CD4-positive, CD25-positive, alpha-beta regulatory T cell (primary cell): ENCODE results near the gene GPR89A. TPM values are rescaled to one million over a fixed set of nuclear protein-coding genes. Genes with fewer than 3 reads are reported as not detected.
"Not testable (repeated sequence)": the region's sequence is repeated elsewhere in the genome, so short reads cannot be mapped to it uniquely, and the experiment has no call there.

Experiments
- ATAC-seq, 2 donors: fragments of 150-1000 bp; cut with Tn5 transposase; one replicate each; pipeline ENCODE4 v1.10.0; 2021; ENCODE audit warnings: low read depth in 2 of 2, moderate number of reproducible peaks in 2 of 2, moderate library complexity in 1 of 2
- DNase-seq, 3 donors: peaks; one replicate each; pipeline versions ENCODE4 v3.0.0 to v3.0.0-alpha.2; 2012 to 2022; ENCODE audit warnings: mixed read lengths in 1 of 3
- H3K27ac ChIP-seq: one replicate; pipeline ENCODE4 v1.7.0; 2013; ENCODE audit warnings: mild to moderate bottlenecking, low read length; ENCODE audit not compliant: insufficient read depth, poor library complexity, severe bottlenecking
- H3K27me3 ChIP-seq: one replicate; pipeline ENCODE4 v1.7.0; 2013; ENCODE audit warnings: low read length; ENCODE audit not compliant: control insufficient read depth, insufficient read depth
- H3K36me3 ChIP-seq: one replicate; pipeline ENCODE4 v1.7.0; 2013; ENCODE audit warnings: mild to moderate bottlenecking, low read length, moderate library complexity; ENCODE audit not compliant: control insufficient read depth, insufficient read depth
- H3K4me1 ChIP-seq: 2 replicates; pipeline ENCODE4 v1.7.0; 2013; ENCODE audit warnings: mild to moderate bottlenecking, low read length; ENCODE audit not compliant: insufficient read depth, control insufficient read depth, poor library complexity, severe bottlenecking
- H3K4me3 ChIP-seq: one replicate; pipeline ENCODE4 v1.7.0; 2013; ENCODE audit warnings: low read depth, mild to moderate bottlenecking, low read length, moderate library complexity
- H3K9me3 ChIP-seq, 2 experiments: 1 replicate in 1 of 2; 2 replicates in 1 of 2; pipeline ENCODE4 v1.7.0; 2013; ENCODE audit warnings: low read length in 2 of 2, mild to moderate bottlenecking in 1 of 2, moderate library complexity in 1 of 2; ENCODE audit not compliant: control insufficient read depth in 2 of 2
- H3K27ac Mint-ChIP-seq, 3 donors: one replicate each; pipeline ENCODE4 v1.8.0; 2020 to 2022; ENCODE audit warnings: mild to moderate bottlenecking in 3 of 3, mixed read lengths in 3 of 3, moderate library complexity in 2 of 3
- H3K27me3 Mint-ChIP-seq: one replicate; pipeline ENCODE4 v1.8.0; 2022; ENCODE audit warnings: mild to moderate bottlenecking, mixed read lengths
- H3K36me3 Mint-ChIP-seq: one replicate; pipeline ENCODE4 v1.8.0; 2020; ENCODE audit warnings: mixed read lengths
- H3K4me1 Mint-ChIP-seq, 4 donors: one replicate each; pipeline ENCODE4 v1.8.0; 2020 to 2022; ENCODE audit warnings: mixed read lengths in 4 of 4, mild to moderate bottlenecking in 1 of 4
- H3K4me3 Mint-ChIP-seq, 4 donors: one replicate each; pipeline ENCODE4 v1.8.0; 2020 to 2022; ENCODE audit warnings: mild to moderate bottlenecking in 4 of 4, mixed read lengths in 4 of 4, moderate library complexity in 3 of 4
- H3K9me3 Mint-ChIP-seq, 7 donors: one replicate each; pipeline ENCODE4 v1.8.0; 2020 to 2022; ENCODE audit warnings: mixed read lengths in 7 of 7, mild to moderate bottlenecking in 3 of 7, moderate library complexity in 2 of 7
- polyA plus RNA-seq, 4 donors: library from polyadenylated mRNA; unstranded; fragments of 300-500 nt; fragmentation: Illumina TruSeq; gene quantifications; one replicate each; pipeline ENCODE4 v1.2.3, GENCODE V29; 2021
- total RNA-seq: library from RNA; stranded (reverse); gene quantifications from one replicate; pipeline ENCODE4 v1.2.3, GENCODE V29; 2022

Gene GPR89A
- total and polyA plus RNA-seq, 5 donors from 2014 or later, result 21.9 to 39.0 (median 27.0) TPM

DNA sequence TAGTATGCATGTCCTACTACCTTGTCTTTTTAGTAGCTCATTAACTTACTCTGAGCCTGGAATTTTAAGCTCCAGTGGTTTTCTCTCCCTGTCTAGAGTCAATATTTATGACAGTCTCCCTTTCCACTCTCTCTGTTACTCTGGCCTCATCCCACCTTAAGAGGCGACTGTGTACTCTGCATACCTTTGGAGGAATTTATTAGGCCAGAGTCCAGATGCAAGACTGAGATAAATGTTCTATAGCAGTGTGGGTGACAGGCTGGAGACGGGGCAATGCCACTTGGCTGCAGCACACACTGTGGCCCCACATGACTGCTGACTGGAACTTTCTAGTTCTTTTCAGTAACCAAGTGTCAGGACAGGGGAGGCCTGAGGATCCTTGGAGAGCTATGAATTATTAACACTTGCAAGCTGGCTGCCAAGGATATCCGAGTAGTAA is 103.4 kb downstream of the GPR89A start:
- H3K4me1 ChIP-seq, result no peaks in the 10 kb centered on the region
- H3K27ac Mint-ChIP-seq, result no peak overlapping the region
- no peaks in the 10 kb centered on the region for H3K4me1 Mint-ChIP-seq

DNA sequence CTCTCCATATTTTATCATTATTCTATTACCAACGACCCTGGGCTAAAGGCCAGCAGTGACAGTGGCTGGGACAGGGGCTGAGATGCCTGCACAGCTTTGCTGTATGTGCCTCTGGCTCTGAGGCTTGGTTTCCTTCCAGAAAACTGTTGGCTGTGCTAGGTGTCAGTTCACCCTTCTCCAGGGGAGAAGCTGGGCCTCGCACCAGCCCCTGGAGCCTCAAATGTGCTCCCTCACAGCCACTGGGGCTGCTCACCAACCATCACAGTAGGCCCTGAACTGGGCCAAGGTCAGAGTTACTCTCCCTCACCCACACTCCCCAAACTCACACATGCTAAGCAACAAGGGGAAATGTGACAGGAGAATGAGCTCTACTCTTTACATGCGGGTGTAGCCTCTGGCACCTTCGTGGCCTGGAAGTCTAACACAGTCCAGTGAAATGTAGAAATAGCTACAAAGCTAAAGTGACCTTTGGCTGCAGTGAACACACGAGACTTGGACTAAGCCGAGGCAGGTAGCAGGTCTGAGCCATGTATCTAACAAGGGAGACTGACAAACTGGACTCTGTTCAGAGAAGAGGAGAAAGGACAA is 106.8 kb downstream of the GPR89A start:
- Mint-ChIP-seq H3K4me3 (no peak overlapping the region), H3K9me3 (peaks cover 0 to 5% (median 0%) of the 10 kb centered on the region in 7 donors), H3K27ac (no peak overlapping the region), H3K36me3 (no peaks in the 10 kb centered on the region), H3K4me1 (peaks cover 0 to 9% (median 3%) of the 10 kb centered on the region in 4 donors), H3K27me3 (peaks cover 7% of the 10 kb centered on the region)
- H3K4me1 ChIP-seq, result no peaks in the 10 kb centered on the region
- H3K27me3 ChIP-seq, result no peaks in the 10 kb centered on the region
- no peak overlapping the region for H3K27ac ChIP-seq
- H3K9me3 ChIP-seq, result no peaks in the 10 kb centered on the region
- H3K4me3 ChIP-seq, result no peak overlapping the region
- no peaks in the 10 kb centered on the region for H3K36me3 ChIP-seq
- no peak for ATAC-seq
- DNase-seq, result no peak

More for the DNA sequence above, 103.4 kb downstream of the GPR89A start:
- no peaks in the 10 kb centered on the region for H3K36me3 Mint-ChIP-seq
- no peaks in the 10 kb centered on the region for H3K9me3 ChIP-seq
- DNase-seq (no peak), ATAC-seq (no peak)
- no peak overlapping the region for H3K4me3 ChIP-seq
- H3K27me3 Mint-ChIP-seq, result no peaks in the 10 kb centered on the region
- H3K27ac ChIP-seq, result no peak overlapping the region
- no peaks in the 10 kb centered on the region for H3K36me3 ChIP-seq
- peaks cover 0 to 5% (median 0%) of the 10 kb centered on the region in 7 donors for H3K9me3 Mint-ChIP-seq
- no peaks in the 10 kb centered on the region for H3K27me3 ChIP-seq
- no peak overlapping the region for H3K4me3 Mint-ChIP-seq

DNA sequence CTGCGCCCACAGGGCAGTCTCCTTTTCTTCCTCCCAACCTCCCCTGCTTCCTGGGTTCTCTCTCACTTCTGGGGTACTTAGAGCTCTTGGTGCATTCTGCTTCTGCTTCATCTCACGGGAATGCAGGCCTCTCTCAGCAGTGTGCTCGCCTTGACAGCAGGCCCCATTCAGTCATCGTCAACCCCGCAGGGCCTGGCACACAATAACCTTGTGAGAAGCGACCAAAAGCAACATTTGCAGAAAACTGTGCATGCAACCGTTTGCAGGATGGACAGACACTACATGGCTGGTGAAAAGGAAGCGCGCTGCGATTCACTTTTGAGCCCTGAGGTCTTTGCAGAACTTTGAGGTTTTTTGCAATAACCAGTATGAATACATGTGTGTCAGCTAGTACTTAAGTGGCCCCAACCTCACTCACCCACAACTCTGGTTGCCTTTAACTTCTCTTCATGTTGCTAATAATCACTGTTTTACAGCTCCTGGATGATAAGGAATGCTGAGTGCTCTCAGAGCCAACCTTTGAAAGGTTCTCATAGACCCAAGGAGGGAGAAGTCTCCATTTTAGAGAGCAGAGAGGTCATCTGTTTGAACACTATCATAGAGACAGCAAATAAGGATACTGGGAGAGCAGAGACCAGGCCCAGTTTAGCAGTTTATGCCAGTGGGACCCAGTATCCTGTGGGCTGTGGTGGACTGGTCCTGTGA is 109.0 kb downstream of the GPR89A start:
- Mint-ChIP-seq H3K27ac (peak overlapping the region in 2 of 3 donors; percentile 51 to 79), H3K4me1 (peaks cover 0 to 18% (median 9%) of the 10 kb centered on the region in 4 donors), H3K27me3 (peaks cover 17% of the 10 kb centered on the region), H3K9me3 (no peaks in the 10 kb centered on the region), H3K4me3 (no peak overlapping the region), H3K36me3 (no peaks in the 10 kb centered on the region)
- no peak for DNase-seq
- H3K9me3 ChIP-seq, result no peaks in the 10 kb centered on the region
- H3K4me3 ChIP-seq, result no peak overlapping the region
- peaks cover 9% of the 10 kb centered on the region for H3K4me1 ChIP-seq
- H3K27ac ChIP-seq, result no peak overlapping the region
- no peaks in the 10 kb centered on the region for H3K36me3 ChIP-seq
- no peak for ATAC-seq
- peaks cover 4% of the 10 kb centered on the region for H3K27me3 ChIP-seq

DNA sequence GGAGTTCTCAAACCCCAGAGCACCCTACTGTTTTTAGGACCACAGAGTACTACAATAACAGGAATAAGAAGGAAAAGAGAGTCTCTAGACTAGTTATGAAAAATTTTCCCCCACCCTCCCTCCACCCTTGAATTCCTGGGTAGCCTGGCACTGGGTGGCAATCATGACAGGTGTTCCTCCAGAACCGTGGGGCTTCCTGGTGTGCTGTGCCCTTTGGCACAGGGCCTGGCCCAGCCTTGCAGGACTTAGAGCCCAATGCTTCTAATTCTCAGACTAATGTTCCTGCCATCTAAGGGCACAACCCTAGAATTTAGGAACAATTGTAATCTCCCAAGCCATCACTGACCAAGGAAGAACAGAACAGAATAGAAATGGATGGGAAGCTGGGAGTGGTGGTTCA is 110.0 kb downstream of the GPR89A start:
- peaks cover 5% of the 10 kb centered on the region for H3K27me3 ChIP-seq
- peaks cover 28% of the 10 kb centered on the region for H3K27me3 Mint-ChIP-seq
- no peak overlapping the region for H3K27ac ChIP-seq
- ATAC-seq (no peak), DNase-seq (no peak)
- no peaks in the 10 kb centered on the region for H3K9me3 Mint-ChIP-seq
- peaks cover 9% of the 10 kb centered on the region for H3K4me1 ChIP-seq
- peaks cover 0 to 18% (median 9%) of the 10 kb centered on the region in 4 donors for H3K4me1 Mint-ChIP-seq
- H3K36me3 ChIP-seq, result no peaks in the 10 kb centered on the region
- H3K4me3 Mint-ChIP-seq, result no peak overlapping the region
- H3K9me3 ChIP-seq, result no peaks in the 10 kb centered on the region
- H3K36me3 Mint-ChIP-seq, result no peaks in the 10 kb centered on the region
- H3K4me3 ChIP-seq, result no peak overlapping the region
- H3K27ac Mint-ChIP-seq, result no peak overlapping the region

DNA sequence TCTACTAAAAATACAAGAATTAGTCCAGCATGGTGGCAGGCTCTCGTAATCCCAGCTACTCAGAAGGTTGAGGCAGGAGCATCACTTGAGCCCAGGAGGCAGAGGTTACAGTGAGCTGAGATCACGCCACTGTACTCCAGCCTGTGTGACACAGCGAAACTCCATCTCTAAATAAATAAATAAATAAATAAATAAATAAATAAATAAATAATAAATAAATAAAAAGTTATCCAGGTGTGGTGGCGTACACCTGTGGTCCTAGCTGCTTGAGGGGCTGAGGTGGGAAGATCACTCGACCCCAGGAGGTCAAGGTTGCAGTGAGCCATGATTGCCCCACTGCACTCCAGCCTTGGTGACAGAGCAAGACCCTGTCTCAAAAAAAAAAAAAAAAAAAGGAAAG is 110.7 kb downstream of the GPR89A start:
- H3K27me3 ChIP-seq, DNase-seq, H3K4me1 ChIP-seq, H3K4me3 ChIP-seq, H3K9me3 Mint-ChIP-seq, H3K36me3 Mint-ChIP-seq, ATAC-seq, H3K27ac Mint-ChIP-seq, H3K4me3 Mint-ChIP-seq, H3K36me3 ChIP-seq, H3K9me3 ChIP-seq, H3K27ac ChIP-seq: not testable (repeated sequence)
- Mint-ChIP-seq H3K27me3 (peaks cover 30% of the 10 kb centered on the region), H3K4me1 (peaks cover 0 to 18% (median 9%) of the 10 kb centered on the region in 4 donors)

DNA sequence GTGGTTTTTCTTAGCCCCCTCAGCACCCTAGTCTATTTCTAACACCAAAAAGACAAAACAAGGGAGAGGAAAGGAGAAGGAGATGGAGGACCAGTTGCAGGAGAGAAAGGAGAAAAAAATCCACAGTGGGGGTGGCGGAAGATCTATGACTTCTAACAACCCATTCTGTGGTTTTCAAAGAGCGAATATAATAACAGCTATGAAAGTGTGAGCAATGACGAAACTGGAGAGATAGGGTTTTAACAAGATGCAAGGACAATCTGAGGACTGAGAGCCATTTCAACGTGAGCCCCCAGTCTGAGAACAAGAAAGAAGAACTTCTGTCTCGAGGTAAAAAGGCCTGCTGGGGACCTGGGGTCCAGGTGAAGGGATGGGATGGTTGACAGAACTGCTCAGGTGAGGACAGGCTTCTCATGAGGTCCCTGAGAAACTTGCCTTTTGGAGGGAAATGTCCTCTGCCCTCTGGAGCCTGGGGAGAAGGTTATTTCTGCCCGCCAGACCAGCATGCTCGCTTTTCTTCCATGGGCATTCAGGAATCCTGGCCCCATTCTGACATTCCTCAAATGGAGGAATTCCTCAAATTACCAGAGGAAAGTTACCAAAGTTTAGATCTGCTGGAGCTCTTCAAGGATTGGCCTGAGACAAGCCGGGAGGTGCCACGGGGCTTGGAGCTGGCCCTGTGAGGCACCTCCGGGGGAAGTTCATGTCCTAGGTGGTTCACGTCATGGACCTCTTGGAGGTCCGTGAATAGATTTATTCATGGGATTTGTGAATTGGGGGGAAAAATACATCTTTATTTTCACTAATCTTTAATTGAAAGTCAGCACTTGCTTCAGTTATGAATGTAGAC is 111.7 kb downstream of the GPR89A start, which contains the start of gene CD160:
Gene CD160 (plus strand): TSS at position 270 of the 850 bp plus-strand sequence. CDS start 8,829 bp downstream, outside the sequence.
- DNase-seq (peak in 1 of 3 donors; percentile 24), ATAC-seq (no peak)

More for the DNA sequence above, 111.7 kb downstream of the GPR89A start, which contains the start of gene CD160:
- H3K27me3 Mint-ChIP-seq, result peaks cover 30% of the 10 kb centered on the region
- no peaks in the 10 kb centered on the region for H3K9me3 ChIP-seq
- H3K4me1 Mint-ChIP-seq, result peaks cover 0 to 18% (median 9%) of the 10 kb centered on the region in 4 donors
- H3K36me3 Mint-ChIP-seq, result no peaks in the 10 kb centered on the region
- no peak within 1 kb of the TSS for H3K4me3 Mint-ChIP-seq
- H3K27me3 ChIP-seq, result peaks cover 5% of the 10 kb centered on the region
- H3K9me3 Mint-ChIP-seq, result no peaks in the 10 kb centered on the region
- H3K36me3 ChIP-seq, result no peaks in the 10 kb centered on the region
- H3K27ac ChIP-seq, result no peak within 1 kb of the TSS
- no peak within 1 kb of the TSS for H3K4me3 ChIP-seq
- H3K4me1 ChIP-seq, result peaks cover 9% of the 10 kb centered on the region
- H3K27ac Mint-ChIP-seq, result peak within 1 kb of the TSS in 1 of 3 donors; percentile 28
